Uterus (tissue), 2 donors: Measurements from ENCODE around the gene TCF3.

Source experiments
- POLR2A ChIP-seq, 2 donors: fragments of 450-650 bp; IDR thresholded peaks; one replicate each; pipeline ENCODE4 v1.6.1; 2016; ENCODE audit warnings: antibody characterized with exemption in 2 of 2, mild to moderate bottlenecking in 1 of 2, moderate library complexity in 1 of 2
- TF ChIP-seq, protein P1 (sequence below), 4 experiments: fragments of 200-600 bp in 2 of 4; fragments of 450-650 bp in 2 of 4; sonication (generic) in 2 of 4; IDR thresholded peaks; one replicate each; pipeline ENCODE4 v1.5.1; 2016 to 2019; ENCODE audit warnings: antibody characterized with exemption in 4 of 4, mild to moderate bottlenecking in 2 of 4, moderate library complexity in 1 of 4

DNA sequence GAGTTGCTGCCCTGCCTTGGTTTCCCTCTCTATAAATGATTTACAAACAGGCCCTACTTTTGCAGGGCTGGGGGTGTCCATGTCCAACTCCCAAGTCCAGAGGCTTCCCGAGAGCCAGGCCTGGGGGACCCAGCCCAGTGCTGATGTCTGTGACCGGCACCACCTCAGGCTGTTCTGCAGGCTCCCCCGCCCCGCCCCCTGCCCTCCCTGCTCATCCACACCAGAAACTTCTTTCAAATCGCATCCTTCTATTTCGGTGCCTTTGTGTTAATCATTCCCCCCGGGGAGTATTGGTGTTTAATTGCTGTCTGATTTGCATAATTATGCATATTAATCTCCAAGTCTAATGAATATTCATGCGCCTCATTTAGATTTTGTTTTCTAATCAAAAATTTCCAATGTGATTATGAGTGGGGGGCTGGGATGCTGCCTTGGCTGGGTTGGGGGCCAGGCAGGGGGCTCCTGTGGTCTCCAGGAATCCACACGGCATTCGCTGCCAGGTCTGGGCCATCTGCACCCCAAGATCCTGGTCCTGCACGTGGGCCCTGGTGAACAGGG, 19.1 kb downstream of the TCF3 start:
- no peak for TF ChIP-seq POLR2A (IDR thresholded peaks at IDR 0.05)
- TF ChIP-seq, protein P1, sequence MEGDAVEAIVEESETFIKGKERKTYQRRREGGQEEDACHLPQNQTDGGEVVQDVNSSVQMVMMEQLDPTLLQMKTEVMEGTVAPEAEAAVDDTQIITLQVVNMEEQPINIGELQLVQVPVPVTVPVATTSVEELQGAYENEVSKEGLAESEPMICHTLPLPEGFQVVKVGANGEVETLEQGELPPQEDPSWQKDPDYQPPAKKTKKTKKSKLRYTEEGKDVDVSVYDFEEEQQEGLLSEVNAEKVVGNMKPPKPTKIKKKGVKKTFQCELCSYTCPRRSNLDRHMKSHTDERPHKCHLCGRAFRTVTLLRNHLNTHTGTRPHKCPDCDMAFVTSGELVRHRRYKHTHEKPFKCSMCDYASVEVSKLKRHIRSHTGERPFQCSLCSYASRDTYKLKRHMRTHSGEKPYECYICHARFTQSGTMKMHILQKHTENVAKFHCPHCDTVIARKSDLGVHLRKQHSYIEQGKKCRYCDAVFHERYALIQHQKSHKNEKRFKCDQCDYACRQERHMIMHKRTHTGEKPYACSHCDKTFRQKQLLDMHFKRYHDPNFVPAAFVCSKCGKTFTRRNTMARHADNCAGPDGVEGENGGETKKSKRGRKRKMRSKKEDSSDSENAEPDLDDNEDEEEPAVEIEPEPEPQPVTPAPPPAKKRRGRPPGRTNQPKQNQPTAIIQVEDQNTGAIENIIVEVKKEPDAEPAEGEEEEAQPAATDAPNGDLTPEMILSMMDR (IDR thresholded peaks at IDR 0.05), result no peak
